NCI-H2081 (cell line): Measurements from ENCODE around the gene SAAL1.
"Not testable (repeated sequence)": the region's sequence is repeated elsewhere in the genome, so short reads cannot be mapped to it uniquely, and the experiment has no call there.

Source experiments
- DNase-seq, 2 experiments: peaks; one replicate each; lab custom pipeline; 2025; lab: John Stamatoyannopoulos, UW

Gene SAAL1, protein sequence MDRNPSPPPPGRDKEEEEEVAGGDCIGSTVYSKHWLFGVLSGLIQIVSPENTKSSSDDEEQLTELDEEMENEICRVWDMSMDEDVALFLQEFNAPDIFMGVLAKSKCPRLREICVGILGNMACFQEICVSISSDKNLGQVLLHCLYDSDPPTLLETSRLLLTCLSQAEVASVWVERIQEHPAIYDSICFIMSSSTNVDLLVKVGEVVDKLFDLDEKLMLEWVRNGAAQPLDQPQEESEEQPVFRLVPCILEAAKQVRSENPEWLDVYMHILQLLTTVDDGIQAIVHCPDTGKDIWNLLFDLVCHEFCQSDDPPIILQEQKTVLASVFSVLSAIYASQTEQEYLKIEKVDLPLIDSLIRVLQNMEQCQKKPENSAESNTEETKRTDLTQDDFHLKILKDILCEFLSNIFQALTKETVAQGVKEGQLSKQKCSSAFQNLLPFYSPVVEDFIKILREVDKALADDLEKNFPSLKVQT

DNA sequence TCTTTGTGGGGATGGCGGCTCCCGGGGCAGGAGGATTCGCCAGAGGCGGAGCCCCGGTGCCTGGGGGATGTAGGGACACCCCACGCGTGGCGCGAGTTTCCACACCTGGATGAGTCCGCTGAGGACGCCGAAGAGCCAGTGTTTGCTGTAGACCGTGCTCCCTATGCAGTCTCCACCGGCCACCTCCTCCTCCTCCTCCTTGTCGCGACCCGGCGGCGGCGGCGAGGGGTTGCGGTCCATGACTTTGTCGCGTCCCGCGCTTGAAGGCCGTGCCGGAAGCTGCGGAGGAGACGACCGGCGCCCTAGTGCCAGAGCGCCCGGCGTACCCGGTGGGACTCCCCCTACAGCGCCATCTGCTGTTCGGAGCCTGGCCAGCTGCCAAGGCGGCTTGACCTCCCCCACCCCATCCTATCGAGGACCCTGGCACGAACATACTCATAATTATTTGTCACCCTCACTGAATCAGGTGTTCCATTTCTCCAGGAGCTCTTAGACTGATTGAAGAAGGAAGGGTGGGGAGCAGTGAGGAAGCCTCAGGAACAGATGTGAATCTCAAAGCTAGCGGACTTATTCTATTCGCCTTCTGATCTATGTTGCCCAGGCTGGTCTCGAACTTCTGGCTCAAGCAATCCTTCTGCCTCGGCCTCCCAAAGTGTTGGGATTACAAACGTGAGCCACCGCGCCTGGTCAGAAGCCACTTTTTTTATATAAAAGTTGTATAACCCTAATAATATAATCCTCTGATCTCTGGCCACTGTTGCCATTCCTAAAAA lies at the start of gene SAAL1:
Gene SAAL1, minus strand, starts transcription at position 281 of the 773 bp plus-strand sequence. Its CDS starts 41 bp downstream, at position 240.
- DNase-seq: peak; percentile 91

DNA sequence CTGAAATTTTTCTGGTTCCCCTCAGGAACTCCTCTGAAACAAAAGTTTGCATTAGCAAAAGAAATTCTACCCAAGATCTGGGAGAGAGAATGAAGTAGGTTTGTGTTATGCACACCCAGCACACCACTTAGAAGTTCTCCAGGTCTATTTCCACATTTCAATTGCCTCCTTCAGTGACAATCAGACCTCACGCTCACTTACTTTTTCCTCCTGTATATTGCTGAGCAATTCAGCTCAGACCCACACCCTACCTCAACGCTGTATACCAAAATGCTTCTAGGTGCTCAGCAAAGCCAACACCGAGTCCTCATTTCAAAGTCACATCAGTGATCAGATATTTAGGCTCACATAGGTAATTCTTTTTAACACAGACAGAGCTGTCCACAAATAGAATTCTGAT lies 45.7 kb upstream of the SAAL1 start:
- DNase-seq: no peak

DNA sequence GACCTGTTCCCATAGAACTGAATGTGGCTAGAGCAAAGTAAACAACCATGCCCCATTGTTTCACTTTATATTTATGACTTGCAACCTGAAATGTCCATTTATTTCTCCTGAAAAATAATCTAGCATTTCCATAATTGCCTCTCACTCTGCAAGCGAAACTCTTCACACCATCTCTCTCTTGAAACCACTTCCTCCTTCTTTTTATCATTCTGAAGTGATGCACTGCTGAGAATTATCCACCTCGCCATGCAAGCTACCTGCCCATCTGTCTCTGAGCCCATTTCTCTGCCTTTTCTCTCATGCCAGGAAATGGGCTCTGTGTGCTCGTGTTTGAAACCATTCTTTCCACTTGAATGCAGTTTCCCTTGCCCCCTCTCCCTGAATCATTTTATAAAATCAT lies 40.0 kb upstream of the SAAL1 start:
- DNase-seq: no peak

DNA sequence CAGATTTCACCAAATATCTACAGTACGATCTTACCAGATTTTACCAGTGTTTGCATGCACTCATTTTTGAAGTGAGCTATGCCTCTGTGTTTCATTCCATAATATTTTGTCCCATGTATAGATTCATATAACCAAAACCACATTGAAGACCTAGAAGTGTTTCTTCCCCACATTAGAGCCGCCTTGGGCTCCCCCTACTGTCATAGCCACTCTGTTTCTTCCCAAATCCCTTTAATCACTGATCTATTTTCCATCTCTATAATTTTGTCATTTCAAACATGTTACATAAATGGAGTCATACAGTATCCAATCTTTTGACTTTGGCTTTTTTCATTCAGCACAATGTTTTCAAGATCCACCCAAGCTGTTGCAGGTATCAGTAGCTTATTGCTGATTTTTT lies 39.1 kb upstream of the SAAL1 start:
- DNase-seq: no peak

DNA sequence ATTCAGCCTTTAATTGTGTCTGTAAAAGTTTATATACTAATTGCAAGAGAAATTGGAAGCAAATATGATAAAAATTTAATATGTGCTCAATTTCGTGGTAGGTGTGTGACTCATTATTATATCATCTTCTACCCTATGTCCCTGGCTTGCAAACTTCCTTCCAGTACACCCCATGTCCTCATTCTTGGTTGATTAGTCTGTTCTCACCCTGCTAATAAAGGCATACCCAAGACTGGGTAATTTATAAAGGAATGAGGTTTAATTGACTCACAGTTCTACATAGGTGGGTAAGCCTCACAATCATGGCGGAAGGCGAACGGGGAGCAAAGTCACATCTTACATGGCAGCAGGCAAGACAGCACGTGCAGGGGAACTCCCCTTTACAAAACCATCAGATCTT lies 38.4 kb upstream of the SAAL1 start:
- no peak for DNase-seq

DNA sequence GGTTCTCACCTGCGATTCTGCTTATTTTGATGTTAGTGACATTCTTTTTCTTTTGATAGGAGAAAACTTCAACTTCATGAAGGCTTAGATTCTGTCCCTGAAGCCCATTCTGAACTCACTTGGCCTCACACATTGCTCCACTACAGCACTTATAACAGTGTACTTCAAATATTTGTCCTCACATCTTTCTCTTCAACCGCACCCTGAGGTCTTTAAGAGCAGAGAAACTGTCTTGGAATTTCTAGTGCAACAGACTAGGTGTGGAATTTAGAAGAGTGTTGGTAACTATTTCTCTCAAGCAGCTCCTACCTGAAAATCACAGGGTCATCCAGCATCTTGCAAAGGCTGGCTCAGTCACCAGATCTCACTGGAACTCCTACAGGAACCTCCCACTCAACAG lies 34.3 kb upstream of the SAAL1 start:
- no peak for DNase-seq

DNA sequence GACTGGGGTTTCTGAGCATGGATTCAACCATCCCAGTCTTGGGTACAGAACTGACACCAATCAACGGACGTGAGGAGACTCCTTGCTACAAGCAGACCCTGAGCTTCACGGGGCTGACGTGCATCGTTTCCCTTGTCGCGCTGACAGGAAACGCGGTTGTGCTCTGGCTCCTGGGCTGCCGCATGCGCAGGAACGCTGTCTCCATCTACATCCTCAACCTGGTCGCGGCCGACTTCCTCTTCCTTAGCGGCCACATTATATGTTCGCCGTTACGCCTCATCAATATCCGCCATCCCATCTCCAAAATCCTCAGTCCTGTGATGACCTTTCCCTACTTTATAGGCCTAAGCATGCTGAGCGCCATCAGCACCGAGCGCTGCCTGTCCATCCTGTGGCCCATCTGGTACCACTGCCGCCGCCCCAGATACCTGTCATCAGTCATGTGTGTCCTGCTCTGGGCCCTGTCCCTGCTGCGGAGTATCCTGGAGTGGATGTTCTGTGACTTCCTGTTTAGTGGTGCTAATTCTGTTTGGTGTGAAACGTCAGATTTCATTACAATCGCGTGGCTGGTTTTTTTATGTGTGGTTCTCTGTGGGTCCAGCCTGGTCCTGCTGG lies 31.4 kb upstream of the SAAL1 start:
- DNase-seq: no peak

DNA sequence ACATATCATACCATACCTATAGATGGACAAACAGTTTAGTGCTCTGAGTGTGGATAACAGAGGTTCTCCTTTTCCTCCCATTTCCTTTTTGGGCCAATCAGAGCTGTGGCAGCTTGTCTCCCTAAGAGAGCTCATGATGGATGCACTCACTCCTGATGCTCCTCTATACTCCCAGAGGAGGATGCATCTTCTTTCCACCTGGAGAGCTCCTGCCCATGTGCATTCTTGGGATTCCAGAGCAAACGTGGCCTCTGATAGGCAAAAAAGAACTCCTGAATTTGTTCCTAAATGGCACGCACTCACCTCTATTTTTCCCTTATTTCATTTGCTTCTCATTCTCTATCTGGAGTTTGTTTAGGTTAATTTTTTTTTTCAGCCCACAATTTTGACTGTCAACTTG lies 29.4 kb upstream of the SAAL1 start:
- no peak for DNase-seq

DNA sequence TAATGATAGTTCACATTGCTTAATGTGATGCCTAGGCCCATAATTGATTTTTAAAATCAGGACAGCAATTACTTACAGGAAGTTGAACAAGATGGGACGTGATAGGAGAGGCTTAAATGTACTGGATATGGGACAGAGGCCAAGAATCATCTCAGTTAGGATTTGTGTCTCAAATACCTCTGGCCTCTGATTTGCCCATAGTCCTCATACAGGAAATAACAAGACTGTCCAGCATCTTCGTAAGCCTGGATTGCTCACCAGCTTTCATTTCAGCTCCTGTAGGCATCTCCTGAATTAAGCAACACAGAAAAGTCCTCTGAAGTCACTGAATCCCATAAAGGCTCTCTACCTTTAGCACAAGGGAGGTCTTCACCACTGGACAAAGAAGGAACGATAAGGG lies 26.5 kb upstream of the SAAL1 start, which contains the start of gene MRGPRX3:
Gene MRGPRX3, plus strand, starts transcription at position 231 of the 400 bp plus-strand sequence. CDS start 4,632 bp downstream, outside the sequence.
- no peak for DNase-seq

DNA sequence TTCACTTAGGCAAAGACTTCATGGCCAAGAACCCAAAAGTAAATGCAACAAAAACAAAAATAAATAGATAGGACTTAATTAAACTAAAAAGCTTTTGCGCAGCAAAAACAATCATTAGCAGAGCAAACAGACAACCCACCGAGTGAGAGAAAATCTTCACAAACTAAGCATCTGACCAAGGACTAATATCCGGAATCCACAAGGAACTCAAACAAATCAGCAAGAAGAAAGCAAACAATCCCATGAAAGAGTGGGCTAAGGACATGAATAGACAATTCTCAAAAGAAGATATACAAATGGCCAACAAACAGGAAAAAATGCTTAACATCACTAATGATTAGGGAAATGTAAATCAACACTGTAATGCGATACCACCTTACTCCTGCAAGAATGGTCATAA lies 25.2 kb upstream of the SAAL1 start:
- DNase-seq: not testable (repeated sequence)

DNA sequence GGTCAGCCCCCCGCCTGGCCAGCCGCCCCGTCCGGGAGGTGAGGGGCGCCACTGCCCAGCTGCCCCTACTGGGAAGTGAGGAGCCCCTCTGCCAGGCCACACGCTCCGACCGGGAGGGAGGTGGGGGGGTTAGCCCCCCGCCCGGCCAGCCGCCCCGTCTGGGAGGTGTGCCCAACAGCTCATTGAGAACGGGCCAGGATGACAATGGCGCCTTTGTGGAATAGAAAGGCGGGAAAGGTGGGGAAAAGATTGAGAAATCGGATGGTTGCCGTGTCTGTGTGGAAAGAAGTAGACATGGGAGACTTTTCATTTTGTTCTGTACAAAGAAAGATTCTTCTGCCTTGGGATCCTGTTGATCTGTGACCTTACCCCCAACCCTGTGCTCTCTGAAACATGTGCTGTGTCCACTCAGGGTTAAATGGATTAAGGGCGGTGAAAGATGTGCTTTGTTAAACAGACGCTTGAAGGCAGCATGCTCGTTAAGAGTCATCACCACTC lies 15.5 kb upstream of the SAAL1 start:
- not testable (repeated sequence) for DNase-seq

DNA sequence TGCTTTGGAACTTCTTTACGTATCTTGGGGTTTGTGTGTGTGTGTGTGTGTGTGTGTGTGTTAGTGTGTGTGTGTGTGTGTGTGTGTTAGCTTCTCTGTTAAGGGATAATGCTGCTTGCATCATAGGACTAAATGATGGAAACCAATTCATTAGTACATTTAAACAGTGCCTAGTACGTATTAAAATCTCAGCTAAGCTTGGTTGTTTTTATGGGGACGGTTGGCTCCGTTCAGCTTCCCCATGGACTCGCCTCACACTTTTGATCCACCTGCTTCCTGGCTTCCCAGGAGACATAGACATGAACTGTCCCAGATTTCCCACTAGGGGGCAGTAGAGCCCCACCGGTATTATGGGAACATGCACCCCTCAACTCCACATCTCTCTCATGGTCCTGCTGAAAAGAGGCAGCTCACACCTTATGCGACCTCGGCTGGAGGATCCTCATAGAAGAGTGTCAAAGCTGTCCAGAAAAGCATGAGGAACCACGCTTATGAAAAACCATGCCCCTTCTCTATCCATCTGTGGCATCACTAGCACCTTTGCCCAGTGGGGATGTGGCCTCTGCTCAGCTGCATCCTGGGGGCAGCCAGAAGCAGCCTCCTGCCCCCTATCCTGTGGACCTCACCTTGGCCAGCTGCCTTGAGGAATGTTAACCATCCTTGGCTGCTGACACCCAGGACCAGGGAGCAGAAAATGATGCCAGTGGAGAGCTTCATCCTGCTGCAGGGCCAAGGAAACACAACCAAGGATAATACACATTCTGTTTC lies 9.7 kb upstream of the SAAL1 start:
- peak; percentile 77 to 82 for DNase-seq

DNA sequence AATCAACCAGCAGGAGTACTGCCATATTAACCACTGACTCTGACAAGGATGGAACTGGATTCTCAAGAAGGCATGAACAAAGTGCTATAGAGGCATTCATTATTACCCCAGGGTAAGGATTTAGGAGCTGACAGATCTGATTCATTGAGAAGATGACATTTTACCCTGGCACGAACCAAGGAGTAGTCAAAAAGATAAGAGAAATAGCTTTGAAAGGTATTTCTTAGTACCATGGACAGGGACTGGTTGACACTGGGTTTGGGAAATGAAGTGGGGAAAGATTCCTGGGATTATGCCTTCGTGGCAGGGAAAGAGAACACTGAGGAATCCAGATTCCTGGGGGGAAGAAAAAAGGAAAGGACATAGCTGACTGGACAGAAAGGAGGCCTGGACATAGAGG lies 5.1 kb upstream of the SAAL1 start:
- no peak for DNase-seq

DNA sequence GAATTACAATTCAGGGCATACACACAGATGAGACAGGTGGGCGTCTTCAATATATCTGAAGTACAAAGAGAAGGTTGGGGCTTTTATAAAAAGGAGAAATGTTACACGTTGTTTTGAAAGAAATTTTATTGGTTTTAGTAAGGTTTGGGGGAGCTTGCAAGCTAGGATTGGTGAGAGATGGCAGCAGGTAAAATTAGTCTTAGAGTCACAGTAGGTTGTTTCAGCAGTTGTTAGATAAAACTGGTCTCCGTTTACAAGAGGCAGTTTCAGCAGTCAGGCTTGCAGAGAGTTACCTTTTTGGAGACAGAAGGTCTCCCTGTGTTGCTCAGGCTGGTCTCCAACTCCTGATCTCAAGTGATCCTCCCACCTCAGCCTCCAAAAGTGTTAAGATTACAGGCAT lies 2.4 kb upstream of the SAAL1 start:
- no peak for DNase-seq

DNA sequence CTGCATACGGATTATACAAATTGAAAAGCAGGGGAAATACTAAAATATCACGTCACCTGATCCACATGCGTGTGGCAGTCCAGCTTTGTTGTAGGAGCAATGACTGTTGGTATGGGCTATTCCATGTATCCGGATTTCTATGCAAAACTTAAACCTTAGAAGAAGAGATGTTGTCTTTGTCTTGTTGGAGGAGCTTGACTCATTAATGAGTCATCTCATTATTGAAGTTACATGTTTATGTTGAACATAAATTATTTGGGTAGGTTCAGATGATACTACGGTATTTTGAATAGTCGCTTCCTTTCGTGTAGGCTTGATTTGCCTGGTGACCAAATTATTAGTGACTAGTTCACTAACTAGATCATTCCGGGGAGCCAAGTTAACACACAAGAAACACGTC lies 806 bp upstream of the SAAL1 start:
- no peak for DNase-seq

DNA sequence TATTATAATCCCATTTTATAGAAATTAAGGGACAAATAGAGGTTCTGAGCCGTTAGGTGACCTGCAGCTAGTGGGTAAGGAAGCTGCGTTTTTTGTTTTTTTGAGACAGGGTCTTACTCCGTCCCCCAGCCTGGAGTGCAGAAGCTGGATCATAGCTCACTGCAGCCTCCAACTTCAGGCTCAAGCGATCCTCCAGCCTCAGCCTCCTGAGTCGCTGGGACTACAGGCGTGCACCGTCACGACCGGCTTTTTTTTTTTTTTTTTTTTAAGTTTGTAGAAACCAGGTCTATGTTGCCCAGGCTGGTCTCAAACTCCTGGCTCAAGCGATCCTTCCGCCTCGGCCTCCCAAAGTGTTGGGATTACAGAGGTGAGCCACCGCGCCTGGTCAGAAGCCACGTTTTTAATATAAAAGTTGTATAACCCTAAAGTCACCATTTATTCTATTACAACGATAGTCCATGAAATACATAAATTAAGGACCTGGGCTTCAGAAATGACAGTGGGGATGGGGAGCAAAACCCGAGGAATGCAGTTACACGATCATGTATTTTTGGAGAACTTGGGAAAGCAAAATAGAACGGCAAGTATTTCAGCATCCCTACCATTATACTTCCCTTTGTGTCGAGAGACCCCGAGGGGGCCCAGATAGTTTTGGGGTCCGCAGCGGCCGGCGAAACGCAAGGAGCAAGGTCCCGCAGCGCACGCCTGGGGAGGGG lies 638 bp downstream of the SAAL1 start:
- no peak for DNase-seq

DNA sequence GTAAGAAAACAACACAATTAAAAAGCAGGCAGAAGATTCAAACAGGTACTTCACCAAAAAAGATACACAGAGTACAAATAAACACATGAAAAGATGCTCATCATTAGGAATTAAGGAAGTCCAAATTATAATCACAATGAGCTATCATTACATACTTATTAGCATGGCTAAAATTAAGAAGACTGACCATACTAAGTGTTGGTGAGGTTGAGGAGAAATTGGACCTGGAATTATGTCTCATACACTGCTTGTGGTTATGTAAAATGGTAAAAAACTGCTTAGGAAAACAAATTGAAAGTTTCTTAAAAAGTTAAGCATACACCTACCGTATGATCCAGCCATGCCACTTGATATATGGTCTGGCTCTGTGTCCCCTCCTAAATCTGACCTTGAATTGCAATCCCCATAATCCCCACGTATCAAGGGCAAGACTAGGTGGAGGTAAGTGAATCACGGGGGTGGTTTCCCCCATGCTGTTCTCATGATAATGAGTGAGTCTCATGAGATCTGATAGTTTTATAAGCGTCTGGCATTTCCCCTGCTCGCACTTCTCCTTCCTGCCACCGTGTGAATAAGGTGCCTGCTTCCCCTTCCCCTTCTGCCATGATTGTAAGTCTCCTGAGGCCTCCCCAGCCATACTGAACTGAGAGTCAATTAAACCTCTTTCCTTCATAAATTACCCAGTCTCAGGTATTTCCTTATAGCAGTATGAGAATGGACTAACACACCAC lies 4.8 kb downstream of the SAAL1 start:
- DNase-seq: no peak

DNA sequence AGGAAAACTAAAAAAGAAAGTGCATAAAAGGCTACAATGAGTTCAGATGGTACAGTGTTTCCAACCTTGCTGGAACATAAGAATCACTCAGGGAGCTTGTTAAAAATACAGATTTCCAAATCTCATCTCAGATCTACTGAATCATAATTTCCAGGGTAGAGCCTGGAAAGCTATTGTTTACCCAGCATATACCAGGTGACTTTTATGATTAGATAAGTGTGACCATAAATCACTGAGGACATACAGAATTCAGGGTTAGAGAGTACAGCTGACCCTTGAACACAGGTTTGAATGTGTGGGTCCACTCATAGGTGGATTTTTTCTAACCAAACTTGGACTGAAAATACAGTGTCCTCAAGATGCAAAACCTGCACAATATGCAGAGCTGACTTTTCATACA lies 11.9 kb downstream of the SAAL1 start:
- no peak for DNase-seq

DNA sequence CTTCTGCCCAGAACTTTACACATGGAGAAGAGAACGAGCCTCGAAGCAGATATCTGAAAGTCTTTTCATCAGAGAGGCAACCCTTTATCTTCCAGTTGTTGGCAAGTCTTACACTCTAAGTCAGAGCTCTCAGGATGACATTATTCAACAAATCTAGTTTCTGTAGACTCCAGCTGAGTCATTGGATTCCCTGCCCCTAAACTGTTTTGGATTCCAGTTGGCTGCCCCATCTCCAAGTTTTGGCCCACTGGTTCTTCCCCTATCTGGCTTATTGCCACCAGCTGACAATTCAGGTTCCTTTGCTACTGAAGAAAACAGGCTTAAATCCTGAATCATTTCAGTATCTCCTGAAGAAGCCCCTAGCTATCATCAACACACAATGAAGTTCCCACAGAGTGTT lies 14.2 kb downstream of the SAAL1 start:
- no peak for DNase-seq

DNA sequence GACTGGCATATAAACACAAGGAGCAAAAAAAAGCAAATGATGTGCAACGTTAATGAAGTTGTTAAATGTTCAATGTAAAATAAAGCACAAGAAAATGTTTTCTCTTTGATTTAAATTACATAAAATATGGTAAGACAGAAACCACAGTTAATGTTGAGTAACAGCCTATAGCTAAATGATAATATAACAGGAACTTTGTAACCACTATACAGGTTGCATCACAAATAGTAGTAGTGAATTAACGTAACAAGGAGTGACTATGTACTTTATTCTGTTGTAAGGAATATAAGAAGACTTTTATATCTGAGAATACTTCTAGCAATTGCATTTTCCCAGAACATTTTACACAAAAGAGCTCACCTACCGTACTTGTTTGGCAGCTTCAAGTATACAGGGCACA lies 16.9 kb downstream of the SAAL1 start:
- DNase-seq: no peak
